ENCODE results near the gene TMEM141.
A peak's percentile ranks its signal among the peaks of the same experiment; 100 is the strongest.
"Not testable (repeated sequence)": the region's sequence is repeated elsewhere in the genome, so short reads cannot be mapped to it uniquely, and the experiment has no call there.

TMEM141 gene

DNA sequence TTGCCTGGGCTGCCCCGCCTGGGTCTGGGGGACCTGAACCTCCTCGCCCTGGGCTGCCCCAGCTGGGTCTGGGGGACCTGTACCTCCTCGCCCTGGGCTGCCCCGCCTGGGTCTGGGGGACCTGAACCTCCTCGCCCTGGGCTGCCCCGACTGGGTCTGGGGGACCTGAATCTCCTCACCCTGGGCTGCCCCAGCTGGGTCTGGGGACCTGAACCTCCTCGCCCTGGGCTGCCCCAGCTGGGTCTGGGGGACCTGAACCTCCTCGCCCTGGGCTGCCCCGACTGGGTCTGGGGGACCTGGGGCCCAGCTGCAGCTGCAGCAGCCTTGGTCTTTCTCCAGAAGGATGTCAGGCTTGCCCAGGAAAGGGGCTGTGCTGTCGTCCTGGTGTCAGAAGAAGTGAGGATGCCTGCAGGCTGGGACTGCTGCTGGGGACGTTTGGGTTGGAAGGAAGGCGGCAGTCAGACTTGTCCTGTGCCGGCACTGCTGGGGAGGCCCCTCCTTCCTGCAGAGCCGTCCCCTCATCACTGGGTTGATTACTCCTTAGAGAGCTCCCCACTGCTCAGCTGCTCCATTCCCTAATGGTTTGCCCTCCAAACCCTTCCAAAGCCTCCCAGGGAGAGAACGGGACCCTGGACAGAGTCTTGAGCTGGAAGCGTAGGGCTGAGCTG is 42.4 kb downstream of the TMEM141 start:
- H3K36me3 Mint-ChIP-seq (ENCODE audit: low read depth); H3K27me3 Mint-ChIP-seq; DNase-seq; H3K4me3 Mint-ChIP-seq; H3K4me1 Mint-ChIP-seq; ATAC-seq; H3K27ac Mint-ChIP-seq; H3K9me3 Mint-ChIP-seq: not testable (repeated sequence)

DNA sequence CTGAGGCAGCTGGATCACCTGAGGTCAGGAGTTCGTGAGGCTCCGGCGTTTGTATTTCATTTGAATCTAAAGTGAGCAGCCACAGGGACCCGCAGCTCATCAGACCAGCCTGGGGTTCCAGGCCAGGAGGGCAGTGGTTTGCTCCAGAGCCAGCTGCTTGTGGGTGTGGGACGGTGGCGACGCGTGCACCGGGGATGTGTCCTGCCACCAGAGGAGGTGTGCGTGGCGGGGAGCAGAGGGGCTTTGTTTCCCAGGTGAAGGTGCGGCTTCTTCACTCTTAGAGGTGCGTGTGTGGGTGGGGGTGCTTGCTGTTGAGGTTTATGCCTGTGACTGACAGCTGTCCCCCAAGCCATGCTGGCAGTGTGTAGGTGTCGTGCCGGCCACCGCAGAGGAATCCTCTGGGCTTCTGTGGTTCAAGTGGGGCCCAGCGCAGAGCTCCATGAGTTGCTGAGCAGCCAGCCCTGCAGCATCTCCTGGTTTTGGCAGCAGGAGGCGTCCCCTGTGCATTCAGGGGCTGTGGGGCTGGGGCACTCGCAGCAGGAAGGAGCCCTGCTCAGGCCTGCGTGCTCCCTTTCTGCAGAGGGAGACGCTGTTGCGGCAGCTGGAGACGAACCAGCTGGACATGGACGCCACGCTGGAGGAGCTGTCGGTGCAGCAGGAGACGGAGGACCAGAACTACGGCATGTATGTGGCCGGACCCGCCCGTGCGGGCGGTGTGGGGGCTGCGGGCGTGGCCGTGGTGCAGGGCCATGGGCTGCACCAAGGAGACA is 44.2 kb downstream of the TMEM141 start:
- Mint-ChIP-seq H3K27ac (no peak overlapping the region), H3K36me3 (ENCODE audit: low read depth) (peaks cover 4% of the 10 kb centered on the region), H3K4me3 (no peak overlapping the region), H3K4me1 (peaks cover 3% of the 10 kb centered on the region), H3K9me3 (no peaks in the 10 kb centered on the region), H3K27me3 (no peaks in the 10 kb centered on the region)
- ATAC-seq (no peak), DNase-seq (no peak)

DNA sequence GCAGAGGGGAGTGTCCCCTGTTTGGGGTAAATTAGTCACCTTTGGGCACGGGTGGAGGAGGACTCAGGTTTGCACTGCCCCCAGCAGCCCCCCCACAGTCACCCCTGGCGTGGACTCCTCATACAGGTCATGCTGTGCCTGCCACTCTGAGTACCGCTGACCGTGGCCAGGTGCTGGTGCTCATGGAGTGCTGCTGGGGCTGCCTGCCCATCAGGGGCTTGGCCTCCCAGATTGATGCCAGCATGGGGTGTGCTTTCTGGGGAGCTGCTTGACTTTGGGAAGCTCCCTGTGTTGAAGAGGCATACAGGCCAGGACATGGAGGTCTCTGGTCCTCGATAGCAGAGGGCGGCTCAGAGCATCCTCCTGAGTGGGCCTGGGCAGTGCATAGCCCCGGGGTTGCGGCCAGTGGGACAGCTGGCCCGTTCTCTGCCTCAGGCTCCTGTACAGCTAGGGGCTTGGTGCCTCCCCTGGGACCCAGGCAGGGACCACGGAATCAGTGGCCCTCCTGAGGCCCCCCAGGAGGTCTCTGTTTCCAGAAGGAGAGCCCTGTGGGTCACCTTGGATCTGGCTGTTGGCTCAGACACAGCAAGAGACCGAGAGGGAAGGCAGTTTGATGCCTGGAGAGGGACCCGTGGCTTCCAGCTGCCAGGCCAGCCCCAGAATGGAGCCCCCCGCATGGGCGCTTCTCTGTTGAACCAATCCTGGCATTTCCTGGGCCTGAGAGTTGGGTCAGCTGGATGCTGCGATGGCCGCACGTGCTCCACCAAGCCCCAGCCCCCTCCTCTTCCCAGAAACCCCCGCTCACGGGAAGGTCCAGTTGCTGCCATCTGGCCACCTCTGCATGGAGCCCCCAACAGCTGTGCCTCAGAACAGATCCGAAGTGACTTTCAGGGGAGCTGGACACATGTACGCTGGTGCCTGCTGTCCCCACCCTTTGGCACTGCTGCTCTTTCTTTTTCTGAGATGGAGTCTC is 45.1 kb downstream of the TMEM141 start:
- ATAC-seq (no peak), DNase-seq (no peak)
- H3K4me3 Mint-ChIP-seq: no peak overlapping the region
- H3K4me1 Mint-ChIP-seq: peaks cover 3% of the 10 kb centered on the region
- no peaks in the 10 kb centered on the region for H3K9me3 Mint-ChIP-seq
- peaks cover 4% of the 10 kb centered on the region for H3K36me3 Mint-ChIP-seq (ENCODE audit: low read depth)
- no peaks in the 10 kb centered on the region for H3K27me3 Mint-ChIP-seq
- no peak overlapping the region for H3K27ac Mint-ChIP-seq

DNA sequence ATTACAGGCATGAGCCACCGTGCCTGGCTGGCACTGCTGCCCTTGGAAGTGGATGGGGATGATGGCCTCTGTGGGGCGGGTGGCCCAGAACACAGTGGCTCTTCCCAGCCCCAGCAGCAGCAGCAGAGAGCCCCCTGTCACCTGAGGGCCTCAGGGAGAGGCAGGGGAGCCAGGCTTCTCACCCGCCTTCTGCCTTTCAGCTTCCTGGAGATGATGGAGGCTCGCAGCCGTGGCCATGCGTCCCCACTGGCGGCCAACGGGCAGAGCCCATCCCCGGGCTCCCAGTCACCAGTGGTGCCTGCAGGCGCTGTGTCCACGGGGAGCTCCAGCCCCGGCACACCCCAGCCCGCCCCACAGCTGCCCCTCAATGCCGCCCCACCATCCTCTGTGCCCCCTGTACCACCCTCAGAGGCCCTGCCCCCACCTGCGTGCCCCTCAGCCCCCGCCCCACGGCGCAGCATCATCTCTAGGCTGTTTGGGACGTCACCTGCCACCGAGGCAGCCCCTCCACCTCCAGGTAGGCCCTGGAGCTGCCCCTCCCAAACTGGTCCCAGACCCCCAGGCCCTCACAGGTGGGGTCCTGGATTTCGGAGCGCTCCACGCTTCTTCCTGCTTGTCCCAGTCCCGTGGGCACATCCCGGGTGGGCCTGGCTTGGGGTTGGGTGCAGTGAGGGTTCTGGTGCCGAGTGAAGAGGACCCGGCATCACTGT is 46.2 kb downstream of the TMEM141 start:
- H3K4me1 Mint-ChIP-seq: peaks cover 7% of the 10 kb centered on the region
- H3K27me3 Mint-ChIP-seq: no peaks in the 10 kb centered on the region
- peaks cover 4% of the 10 kb centered on the region for H3K36me3 Mint-ChIP-seq (ENCODE audit: low read depth)
- H3K27ac Mint-ChIP-seq: no peak overlapping the region
- H3K9me3 Mint-ChIP-seq: no peaks in the 10 kb centered on the region
- no peak for DNase-seq
- no peak for ATAC-seq
- no peak overlapping the region for H3K4me3 Mint-ChIP-seq

DNA sequence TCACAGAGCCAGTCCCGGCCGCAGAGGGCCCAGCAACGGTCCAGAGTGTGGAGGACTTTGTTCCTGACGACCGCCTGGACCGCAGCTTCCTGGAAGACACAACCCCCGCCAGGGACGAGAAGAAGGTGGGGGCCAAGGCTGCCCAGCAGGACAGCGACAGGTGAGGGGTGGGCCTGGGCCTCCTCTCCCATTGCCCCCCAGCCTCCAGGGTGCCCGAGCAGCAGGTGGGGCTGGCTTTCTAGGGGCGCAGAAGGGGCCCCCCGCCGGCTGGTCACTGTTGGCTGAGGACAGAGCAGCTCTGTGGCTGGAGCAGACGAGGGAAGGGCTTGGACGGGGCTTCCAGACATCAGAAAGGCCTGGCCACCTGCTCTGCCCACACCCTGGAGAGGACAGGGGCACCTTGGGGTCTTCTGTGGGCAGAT is 46.7 kb downstream of the TMEM141 start:
- not testable (repeated sequence) for H3K9me3 Mint-ChIP-seq; H3K36me3 Mint-ChIP-seq (ENCODE audit: low read depth); DNase-seq; ATAC-seq; H3K27ac Mint-ChIP-seq; H3K4me1 Mint-ChIP-seq; H3K27me3 Mint-ChIP-seq; H3K4me3 Mint-ChIP-seq

DNA sequence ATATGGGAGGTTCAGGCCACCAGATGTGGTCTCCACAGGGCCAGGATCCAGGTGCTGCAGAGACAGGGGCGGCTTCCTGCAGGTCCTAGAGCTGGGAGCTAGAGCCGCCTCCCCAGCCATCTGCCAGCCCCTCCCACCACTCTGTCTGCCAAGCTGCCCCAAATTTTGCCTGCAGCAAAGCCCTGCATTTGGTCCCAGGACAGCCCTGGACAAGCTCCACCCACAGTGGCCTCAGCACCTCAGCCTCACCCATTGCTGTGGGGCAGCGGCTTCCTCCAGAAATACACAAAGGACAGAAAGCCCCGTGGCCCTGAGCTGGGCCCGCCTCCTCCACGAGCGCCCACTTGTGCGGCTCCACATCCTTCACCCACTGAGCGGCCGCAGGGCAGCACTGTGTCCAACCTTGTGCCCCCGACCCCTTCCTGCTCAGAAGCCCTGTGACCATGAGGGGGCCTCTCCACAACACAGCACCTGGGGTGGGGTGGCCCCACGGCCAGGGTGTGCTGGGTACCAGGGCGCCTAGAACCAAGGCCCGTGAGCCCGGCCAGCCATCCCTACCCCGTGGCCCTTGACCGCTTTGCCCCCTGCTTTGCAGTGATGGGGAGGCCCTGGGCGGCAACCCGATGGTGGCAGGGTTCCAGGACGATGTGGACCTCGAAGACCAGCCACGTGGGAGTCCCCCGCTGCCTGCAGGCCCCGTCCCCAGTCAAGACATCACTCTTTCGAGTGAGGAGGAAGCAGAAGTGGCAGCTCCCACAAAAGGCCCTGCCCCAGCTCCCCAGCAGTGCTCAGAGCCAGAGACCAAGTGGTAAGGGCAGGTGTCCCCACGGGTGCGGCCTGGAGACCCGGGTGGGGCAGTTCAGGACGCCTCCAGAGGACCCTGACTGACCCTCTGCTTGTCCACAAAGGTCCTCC is 47.4 kb downstream of the TMEM141 start:
- Mint-ChIP-seq H3K4me1 (peaks cover 12% of the 10 kb centered on the region), H3K9me3 (no peaks in the 10 kb centered on the region), H3K36me3 (ENCODE audit: low read depth) (peaks cover 4% of the 10 kb centered on the region), H3K27me3 (no peaks in the 10 kb centered on the region), H3K27ac (no peak overlapping the region), H3K4me3 (no peak overlapping the region)
- no peak for DNase-seq
- no peak for ATAC-seq

DNA sequence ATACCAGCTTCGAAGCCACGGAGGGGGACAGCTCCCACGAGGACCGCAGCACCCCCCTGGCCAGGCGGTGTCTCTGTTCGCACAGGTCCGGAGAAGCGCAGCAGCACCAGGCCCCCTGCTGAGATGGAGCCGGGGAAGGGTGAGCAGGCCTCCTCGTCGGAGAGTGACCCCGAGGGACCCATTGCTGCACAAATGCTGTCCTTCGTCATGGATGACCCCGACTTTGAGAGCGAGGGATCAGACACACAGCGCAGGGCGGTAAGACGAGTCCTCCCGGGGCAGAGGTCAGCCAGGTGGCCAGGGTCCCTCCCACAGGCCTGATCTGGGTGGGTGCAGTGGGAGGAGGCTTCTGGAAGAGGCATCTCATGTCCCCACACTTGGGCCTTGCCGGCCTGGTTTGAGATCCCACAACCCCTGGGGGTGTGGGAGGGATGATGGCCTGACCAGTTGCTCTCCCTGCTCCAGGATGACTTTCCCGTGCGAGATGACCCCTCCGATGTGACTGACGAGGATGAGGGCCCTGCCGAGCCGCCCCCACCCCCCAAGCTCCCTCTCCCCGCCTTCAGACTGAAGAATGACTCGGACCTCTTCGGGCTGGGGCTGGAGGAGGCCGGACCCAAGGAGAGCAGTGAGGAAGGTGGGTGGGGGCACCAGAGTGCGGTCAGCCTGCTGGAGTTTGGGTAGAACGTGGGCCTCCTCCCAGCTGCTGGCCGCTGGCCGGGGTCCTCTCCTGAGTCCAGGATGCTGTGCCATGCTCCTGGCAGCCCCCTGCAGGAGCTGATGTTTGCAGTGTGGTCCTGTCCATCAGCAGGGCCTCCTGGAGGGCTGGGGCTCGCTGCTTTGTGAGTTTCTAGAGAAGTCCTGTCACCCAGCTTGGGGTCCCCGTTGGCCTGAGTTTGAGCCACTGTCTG is 48.3 kb downstream of the TMEM141 start:
- Mint-ChIP-seq H3K27ac (no peak overlapping the region), H3K4me1 (peaks cover 14% of the 10 kb centered on the region), H3K27me3 (no peaks in the 10 kb centered on the region), H3K9me3 (no peaks in the 10 kb centered on the region), H3K36me3 (ENCODE audit: low read depth) (peaks cover 4% of the 10 kb centered on the region), H3K4me3 (no peak overlapping the region)
- DNase-seq (no peak), ATAC-seq (no peak)

DNA sequence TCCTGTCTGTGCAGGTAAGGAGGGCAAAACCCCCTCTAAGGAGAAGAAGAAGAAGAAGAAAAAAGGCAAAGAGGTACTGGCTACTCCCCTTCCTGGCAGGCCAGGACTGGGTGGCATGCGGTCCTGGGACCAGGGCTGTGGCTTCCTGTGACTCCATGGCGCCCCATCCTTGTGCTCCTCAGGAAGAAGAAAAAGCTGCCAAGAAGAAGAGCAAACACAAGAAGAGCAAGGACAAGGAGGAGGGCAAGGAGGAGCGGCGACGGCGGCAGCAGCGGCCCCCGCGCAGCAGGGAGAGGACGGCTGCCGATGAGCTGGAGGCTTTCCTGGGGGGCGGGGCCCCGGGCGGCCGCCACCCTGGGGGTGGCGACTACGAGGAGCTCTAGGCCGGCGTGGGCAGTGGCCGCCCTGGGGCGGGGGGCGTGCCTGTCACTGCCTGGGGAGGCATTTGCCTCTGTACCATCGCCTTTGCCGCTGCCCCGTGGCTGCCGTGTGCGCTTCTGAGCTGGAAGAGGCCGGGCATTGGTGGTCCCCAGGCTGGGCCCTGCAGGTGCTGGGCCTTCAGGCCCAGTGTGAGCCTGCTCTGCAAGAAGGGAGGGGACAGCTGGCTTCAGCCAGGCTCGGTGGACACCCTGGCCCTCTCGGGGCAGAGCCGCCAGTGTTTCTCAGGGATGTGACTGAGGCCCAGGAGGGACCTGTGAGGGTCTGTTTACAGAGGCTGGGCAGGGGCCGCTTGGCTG is 49.2 kb downstream of the TMEM141 start:
- Mint-ChIP-seq H3K27me3 (peaks cover 3% of the 10 kb centered on the region), H3K4me3 (no peak overlapping the region), H3K36me3 (ENCODE audit: low read depth) (peaks cover 4% of the 10 kb centered on the region), H3K27ac (no peak overlapping the region), H3K4me1 (peaks cover 16% of the 10 kb centered on the region), H3K9me3 (no peaks in the 10 kb centered on the region)
- DNase-seq (no peak), ATAC-seq (no peak)

DNA sequence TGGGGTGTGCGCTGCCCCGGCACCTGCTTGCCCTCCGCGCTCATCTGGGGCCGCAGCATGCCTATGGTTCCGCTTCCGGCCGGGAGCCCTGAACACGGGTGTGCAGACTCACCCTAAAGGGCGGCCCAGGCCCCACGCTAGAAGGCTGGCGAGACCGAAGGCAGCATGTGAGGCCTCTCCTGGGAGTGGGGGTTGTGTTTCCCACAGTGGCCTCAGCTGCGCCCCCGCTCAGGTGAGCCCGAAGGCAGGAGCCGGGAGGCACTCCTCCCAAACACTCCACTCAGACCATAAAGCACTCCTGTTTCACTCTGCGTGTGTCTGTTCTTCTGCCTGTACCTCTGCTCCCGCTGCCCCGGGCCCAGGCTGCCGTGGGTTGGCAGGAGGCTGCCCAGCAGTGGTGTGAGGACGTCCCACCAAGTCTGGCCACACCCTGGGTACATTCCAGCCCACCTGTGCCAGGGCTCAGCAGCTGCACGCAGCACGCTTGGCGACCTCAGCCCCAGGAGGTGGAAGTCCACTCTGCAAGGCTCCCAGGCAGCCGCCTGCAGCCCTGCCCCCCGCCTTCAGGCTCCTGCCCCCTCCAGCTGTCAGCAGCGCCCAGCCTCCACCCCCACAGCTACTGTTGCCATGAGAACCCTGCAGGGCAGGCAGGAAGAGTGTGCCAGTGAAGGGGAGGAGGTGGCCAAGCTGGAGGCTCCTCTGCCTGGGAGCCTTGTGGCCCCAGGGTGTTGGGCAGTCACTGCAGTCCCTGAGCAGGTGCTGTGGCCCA is 49.9 kb downstream of the TMEM141 start:
- no peak overlapping the region for H3K4me3 Mint-ChIP-seq
- H3K27me3 Mint-ChIP-seq: peaks cover 3% of the 10 kb centered on the region
- peaks cover 4% of the 10 kb centered on the region for H3K36me3 Mint-ChIP-seq (ENCODE audit: low read depth)
- DNase-seq (no peak), ATAC-seq (no peak)
- H3K27ac Mint-ChIP-seq: no peak overlapping the region
- no peaks in the 10 kb centered on the region for H3K9me3 Mint-ChIP-seq
- peaks cover 16% of the 10 kb centered on the region for H3K4me1 Mint-ChIP-seq

DNA sequence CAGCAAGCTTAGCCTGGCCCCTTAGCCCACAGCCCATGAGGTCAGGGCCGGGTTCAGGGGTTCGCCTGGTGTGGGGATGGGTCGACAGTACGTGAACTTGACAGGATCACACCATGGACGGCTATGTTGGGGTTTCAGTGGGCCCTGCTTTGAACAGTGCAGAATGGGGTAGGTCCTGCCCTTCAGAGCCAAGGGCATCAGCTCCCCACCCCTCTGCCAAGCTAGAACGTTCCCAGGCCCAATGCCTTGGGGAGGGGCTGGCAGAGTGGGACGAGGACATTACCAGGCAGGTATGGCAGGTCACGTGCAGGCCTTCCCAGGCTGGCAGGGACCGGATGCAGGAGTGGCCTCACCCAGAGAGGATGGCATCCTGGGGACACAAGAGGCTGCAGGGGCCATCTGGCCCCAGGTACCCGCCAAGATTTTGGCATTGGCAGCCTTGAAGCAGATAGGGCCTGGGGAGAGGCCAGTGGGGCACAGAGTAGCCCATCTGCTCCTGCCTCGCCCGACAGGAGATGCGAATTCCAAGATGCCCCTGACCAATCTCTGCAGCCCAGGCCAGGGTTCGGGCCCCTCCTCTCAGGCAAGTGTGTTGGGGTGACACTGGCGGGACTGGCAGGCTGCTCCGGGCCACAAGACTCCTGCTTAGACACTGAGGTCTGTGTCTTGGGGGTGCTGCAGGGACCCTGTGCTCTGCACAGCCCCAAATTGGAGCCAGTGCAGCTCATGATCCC is 50.7 kb downstream of the TMEM141 start:
- not testable (repeated sequence) for H3K27ac Mint-ChIP-seq; DNase-seq; H3K9me3 Mint-ChIP-seq; H3K27me3 Mint-ChIP-seq; ATAC-seq; H3K36me3 Mint-ChIP-seq (ENCODE audit: low read depth)
- H3K4me1 Mint-ChIP-seq: peaks cover 17% of the 10 kb centered on the region
- H3K4me3 Mint-ChIP-seq: peak overlapping the region; percentile 74

DNA sequence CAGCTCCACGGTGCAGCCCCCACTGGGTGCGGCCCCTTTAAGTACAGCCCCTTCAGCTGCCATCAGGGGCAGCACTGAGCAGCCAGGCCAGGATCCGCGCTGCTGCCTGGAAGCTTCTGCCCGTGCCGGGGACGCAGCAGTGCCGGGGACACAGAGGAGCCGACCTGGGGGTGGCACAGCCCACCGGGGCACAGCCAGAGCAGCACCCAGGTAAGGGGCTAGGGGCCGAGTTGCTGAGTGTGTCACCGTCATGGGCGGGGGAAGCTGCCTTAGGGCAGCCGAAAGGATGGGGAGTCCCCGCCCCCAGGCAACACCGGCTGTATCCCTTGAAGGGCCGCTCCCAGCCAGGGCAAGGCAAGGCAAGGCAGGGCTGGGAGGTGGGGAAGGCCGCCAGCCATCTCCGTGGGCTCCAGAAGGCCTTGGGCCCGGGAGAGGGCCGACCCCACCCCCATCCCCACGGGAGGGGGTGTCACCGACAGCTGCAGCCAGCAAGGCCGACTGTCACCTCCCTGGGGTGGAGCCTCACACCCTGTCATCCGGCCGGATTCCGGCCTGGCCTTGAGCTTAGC is 51.3 kb downstream of the TMEM141 start, which contains the start of gene AJM1:
AJM1 (plus strand) TSS at position 99 of the 569 bp plus-strand sequence. CDS start 1,937 bp downstream, outside the sequence.
- peaks cover 17% of the 10 kb centered on the region for H3K4me1 Mint-ChIP-seq
- not testable (repeated sequence) for H3K27ac Mint-ChIP-seq; H3K9me3 Mint-ChIP-seq; H3K36me3 Mint-ChIP-seq (ENCODE audit: low read depth); H3K27me3 Mint-ChIP-seq
- DNase-seq: peak; percentile 84
- peak within 1 kb of the TSS; percentile 74 for H3K4me3 Mint-ChIP-seq
- peak; percentile 81 for ATAC-seq

Measured in activated naive CD8-positive, alpha-beta T cell treated with anti-CD3 and anti-CD28 coated beads, Interleukin-2, amount 50 U/mL, for 24 hours (primary cell).